Stimulated activated CD8-positive, alpha-beta memory T cell treated with anti-CD3 and anti-CD28 coated beads, Interleukin-15, amount 100 ng/mL, for 48 hours (primary cell): ENCODE data around the gene KRABD2.
A peak's percentile ranks its signal among the peaks of the same experiment; 100 is the strongest.
"Not testable (repeated sequence)": the region's sequence is repeated elsewhere in the genome, so short reads cannot be mapped to it uniquely, and the experiment has no call there.

Source experiments
- DNase-seq, 2 donors: peaks; one replicate each; pipeline ENCODE4 v3.0.0-alpha.2; 2020; ENCODE audit warnings: low read depth in 2 of 2

Gene KRABD2

GRCh38 chr17:8376271-8377067 is at the start of gene KRABD2:
TSS of gene KRABD2 (minus strand) at chr17:8376704.
- peak; percentile 86 to 87 for DNase-seq

- no peak for DNase-seq
Measured at GRCh38 chr17:8421571-8421970, 45.1 kb upstream of the KRABD2 start.

GRCh38 chr17:8420041-8420934 is 43.8 kb upstream of the KRABD2 start:
- DNase-seq: no peak

- no peak for DNase-seq
Measured at GRCh38 chr17:8419305-8419704, 42.8 kb upstream of the KRABD2 start.

- no peak for DNase-seq
Measured at GRCh38 chr17:8418471-8418870, 42.0 kb upstream of the KRABD2 start.

- DNase-seq: no peak
Measured at GRCh38 chr17:8417806-8418205, 41.3 kb upstream of the KRABD2 start.

GRCh38 chr17:8413938-8414337 is 37.4 kb upstream of the KRABD2 start:
- DNase-seq: no peak

GRCh38 chr17:8413328-8413727 is 36.8 kb upstream of the KRABD2 start:
- no peak for DNase-seq

- no peak for DNase-seq
Measured at GRCh38 chr17:8412089-8412488, 35.6 kb upstream of the KRABD2 start.

GRCh38 chr17:8410883-8411238 is 34.4 kb upstream of the KRABD2 start:
- no peak for DNase-seq

- DNase-seq: peak; percentile 41 to 42
Measured at GRCh38 chr17:8409966-8410882, 33.7 kb upstream of the KRABD2 start.

GRCh38 chr17:8408371-8408770 is 31.9 kb upstream of the KRABD2 start:
- DNase-seq: no peak

- DNase-seq: no peak
Measured at GRCh38 chr17:8406174-8406573, 29.7 kb upstream of the KRABD2 start.

GRCh38 chr17:8405499-8406016 is 29.1 kb upstream of the KRABD2 start:
- no peak for DNase-seq

GRCh38 chr17:8402921-8403536 is 26.5 kb upstream of the KRABD2 start:
- DNase-seq: no peak

GRCh38 chr17:8401107-8401506 is 24.6 kb upstream of the KRABD2 start:
- no peak for DNase-seq

GRCh38 chr17:8398980-8399379 is 22.5 kb upstream of the KRABD2 start:
- no peak for DNase-seq

- no peak for DNase-seq
Measured at GRCh38 chr17:8397636-8398035, 21.1 kb upstream of the KRABD2 start, which contains the start of gene RNF222. TSS of gene RNF222 (minus strand) at chr17:8397827. CDS start at chr17:8393461, 4,366 bp downstream.

- not testable (repeated sequence) for DNase-seq
Measured at GRCh38 chr17:8394497-8394896, 18.0 kb upstream of the KRABD2 start.

- no peak for DNase-seq
Measured at GRCh38 chr17:8393470-8394231, 17.1 kb upstream of the KRABD2 start.
